Measurements from ENCODE around the gene CHGA. TPM values are rescaled to one million over a fixed set of nuclear protein-coding genes. Genes with fewer than 3 reads are reported as not detected.

The CHGA gene
- total and polyA plus RNA-seq, 11 donors: 0.07 to 0.19 TPM; not detected in 9

GRCh38 chr14:92935446-92935845, 12.5 kb downstream of the CHGA start:
- TF ChIP-seq CTCF (IDR thresholded peaks at IDR 0.05) (no peak), POLR2A (IDR thresholded peaks at IDR 0.05) (no peak)
- WGBS, 4 donors: 86 to 95% (median 94%) methylated on average over 8 to 11 of the region's 11 CpGs
- Histone ChIP-seq H3K36me3 (peaks cover 0 to 24% (median 4%) of the 10 kb centered on the region in 9 donors), H3K27ac (no peak overlapping the region), H3K27me3 (no peaks in the 10 kb centered on the region), H3K9me3 (no peaks in the 10 kb centered on the region), H3K4me1 (peaks cover 0 to 6% (median 0%) of the 10 kb centered on the region in 12 donors), H3K4me3 (no peak overlapping the region)
- ATAC-seq: no peak
- peak in 1 of 5 donors; percentile 22 for DNase-seq
- intact Hi-C loops (cut with DNase I): no loop called here

- H3K9me3 ChIP-seq: no peaks in the 10 kb centered on the region
- H3K27me3 ChIP-seq: no peaks in the 10 kb centered on the region
- H3K27ac ChIP-seq: no peak overlapping the region
- peaks cover 0 to 26% (median 4%) of the 10 kb centered on the region in 9 donors for H3K36me3 ChIP-seq
- TF ChIP-seq POLR2A (IDR thresholded peaks at IDR 0.05) (no peak), CTCF (IDR thresholded peaks at IDR 0.05) (no peak)
- intact Hi-C loops (cut with DNase I): no loop called here
- peaks cover 0 to 6% (median 0%) of the 10 kb centered on the region in 12 donors for H3K4me1 ChIP-seq
- ATAC-seq (no peak), DNase-seq (peak in 1 of 5 donors; percentile 27)
- no peak overlapping the region for H3K4me3 ChIP-seq
- 88 to 94% (median 91%) methylated on average over 5 to 11 of the region's 11 CpGs for WGBS, 4 donors
Measured at GRCh38 chr14:92936085-92936484, 13.1 kb downstream of the CHGA start.

- intact Hi-C loops (cut with DNase I): no loop called here
- H3K36me3 ChIP-seq: peaks cover 0 to 36% (median 9%) of the 10 kb centered on the region in 9 donors
- no peak overlapping the region for H3K27ac ChIP-seq
- no peak overlapping the region for H3K4me3 ChIP-seq
- H3K4me1 ChIP-seq: peaks cover 0 to 6% (median 0%) of the 10 kb centered on the region in 12 donors
- no peak for DNase-seq
- no peaks in the 10 kb centered on the region for H3K9me3 ChIP-seq
- TF ChIP-seq CTCF (IDR thresholded peaks at IDR 0.05) (no peak), POLR2A (IDR thresholded peaks at IDR 0.05) (no peak)
- H3K27me3 ChIP-seq: no peaks in the 10 kb centered on the region
- no peak for ATAC-seq
- 90 to 95% (median 93%) methylated on average over 12 to 16 of the region's 16 CpGs for WGBS, 4 donors
Measured at GRCh38 chr14:92937051-92937937, 14.3 kb downstream of the CHGA start.

- no peak overlapping the region for H3K4me3 ChIP-seq
- H3K9me3 ChIP-seq: no peaks in the 10 kb centered on the region
- peaks cover 0 to 47% (median 19%) of the 10 kb centered on the region in 9 donors for H3K36me3 ChIP-seq
- intact Hi-C loops (cut with DNase I): no loop called here
- DNase-seq (no peak), ATAC-seq (peak in 2 of 4 donors; percentile 7 to 14)
- H3K27me3 ChIP-seq: no peaks in the 10 kb centered on the region
- H3K4me1 ChIP-seq: peaks cover 0 to 6% (median 0%) of the 10 kb centered on the region in 12 donors
- TF ChIP-seq POLR2A (IDR thresholded peaks at IDR 0.05) (no peak), CTCF (IDR thresholded peaks at IDR 0.05) (no peak)
- 66 to 75% (median 72%) methylated on average over 8 to 9 of the region's 9 CpGs for WGBS, 4 donors
- H3K27ac ChIP-seq: no peak overlapping the region
Measured at GRCh38 chr14:92938235-92938875, 15.4 kb downstream of the CHGA start.

All from heart left ventricle (tissue), 16 donors.